Measurements from ENCODE around the gene CRELD2.

The CRELD2 gene

DNA sequence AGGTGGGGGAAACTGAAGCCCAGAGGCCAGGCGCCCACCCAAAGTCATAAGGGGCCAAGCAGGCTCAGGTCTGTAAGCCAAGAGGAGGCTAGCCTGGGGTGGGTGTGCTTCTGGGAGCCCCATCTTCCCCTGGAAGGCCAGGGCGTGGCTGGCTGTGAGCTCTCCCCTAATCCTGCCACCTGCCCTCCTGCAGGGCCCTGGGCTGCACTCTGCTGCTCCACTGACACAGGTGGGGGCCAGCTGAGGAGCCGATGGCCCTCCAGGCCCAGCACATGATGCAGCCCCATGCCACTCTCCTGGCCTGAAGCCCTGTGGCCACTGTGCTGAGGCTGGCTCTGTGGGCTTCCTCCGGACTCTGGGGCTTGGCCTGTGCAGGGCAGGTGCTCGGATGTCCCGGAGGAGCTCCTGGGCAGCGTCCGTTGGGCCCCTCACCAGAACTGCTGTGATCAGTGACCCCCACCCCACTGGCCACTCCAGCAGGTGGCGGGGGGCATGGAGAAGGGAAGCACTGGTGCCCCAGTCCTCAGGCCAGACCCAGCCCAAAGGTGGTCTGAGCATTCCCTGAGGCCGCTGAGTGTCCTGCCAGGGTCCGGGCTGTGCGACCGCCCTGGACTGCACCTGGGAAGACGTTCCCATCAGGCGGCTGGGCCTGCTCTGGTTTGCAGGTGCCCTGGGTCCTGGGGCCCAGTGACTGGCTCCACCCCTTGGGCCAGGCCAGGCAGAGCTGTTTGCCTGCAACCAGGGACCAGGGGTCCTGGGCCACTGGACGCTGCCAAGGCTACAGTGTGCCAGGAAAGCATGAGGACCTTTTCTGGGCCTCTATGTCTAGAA is 50.6 kb downstream of the CRELD2 start:
- no peak for DNase-seq (ENCODE audit: low read depth)
- TF ChIP-seq, protein P1, sequence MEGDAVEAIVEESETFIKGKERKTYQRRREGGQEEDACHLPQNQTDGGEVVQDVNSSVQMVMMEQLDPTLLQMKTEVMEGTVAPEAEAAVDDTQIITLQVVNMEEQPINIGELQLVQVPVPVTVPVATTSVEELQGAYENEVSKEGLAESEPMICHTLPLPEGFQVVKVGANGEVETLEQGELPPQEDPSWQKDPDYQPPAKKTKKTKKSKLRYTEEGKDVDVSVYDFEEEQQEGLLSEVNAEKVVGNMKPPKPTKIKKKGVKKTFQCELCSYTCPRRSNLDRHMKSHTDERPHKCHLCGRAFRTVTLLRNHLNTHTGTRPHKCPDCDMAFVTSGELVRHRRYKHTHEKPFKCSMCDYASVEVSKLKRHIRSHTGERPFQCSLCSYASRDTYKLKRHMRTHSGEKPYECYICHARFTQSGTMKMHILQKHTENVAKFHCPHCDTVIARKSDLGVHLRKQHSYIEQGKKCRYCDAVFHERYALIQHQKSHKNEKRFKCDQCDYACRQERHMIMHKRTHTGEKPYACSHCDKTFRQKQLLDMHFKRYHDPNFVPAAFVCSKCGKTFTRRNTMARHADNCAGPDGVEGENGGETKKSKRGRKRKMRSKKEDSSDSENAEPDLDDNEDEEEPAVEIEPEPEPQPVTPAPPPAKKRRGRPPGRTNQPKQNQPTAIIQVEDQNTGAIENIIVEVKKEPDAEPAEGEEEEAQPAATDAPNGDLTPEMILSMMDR (IDR thresholded peaks at IDR 0.05; ENCODE audit: insufficient read depth, low read depth, low read length, missing control alignments), result no peak
- H3K4me3 ChIP-seq (ENCODE audit: low read length), result no peak overlapping the region

DNA sequence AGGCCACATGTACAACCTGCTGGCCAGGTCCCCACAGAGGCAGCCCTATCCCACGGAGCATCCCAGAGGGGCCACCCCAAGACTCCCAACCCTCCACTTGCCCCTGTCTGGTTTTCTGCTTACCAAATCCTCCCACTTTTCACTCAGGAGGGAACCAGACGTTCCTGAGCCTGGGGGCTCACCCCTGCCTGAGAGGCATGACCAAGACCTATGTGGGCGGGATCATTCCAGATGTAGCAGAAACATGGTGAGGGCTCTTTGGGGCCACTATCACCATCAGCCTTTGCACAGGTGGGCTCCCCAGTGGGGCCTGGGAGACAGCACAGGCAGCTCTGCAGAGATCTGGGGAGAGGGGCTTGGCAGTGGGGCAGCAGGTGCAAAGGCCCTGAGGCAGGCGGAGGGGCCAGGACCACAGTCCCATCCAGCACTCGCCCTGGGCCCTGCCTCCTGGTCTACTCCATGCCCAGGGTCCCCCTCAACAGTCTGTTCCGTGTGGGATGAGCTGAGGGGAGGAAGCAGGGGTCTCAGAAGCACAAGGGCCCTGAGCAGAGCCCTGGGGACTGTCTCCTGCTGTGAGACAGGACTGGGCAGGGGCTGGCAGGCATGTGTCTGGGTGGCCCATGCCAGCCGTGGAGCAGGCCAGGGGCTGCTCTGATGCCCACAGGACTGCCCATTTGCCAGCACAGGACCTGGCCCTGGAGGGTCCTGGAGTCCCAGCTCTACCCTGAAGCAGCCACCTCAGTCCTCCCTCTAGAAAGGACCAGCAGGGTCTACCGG is 51.5 kb downstream of the CRELD2 start:
- TF ChIP-seq, protein P1 (IDR thresholded peaks at IDR 0.05; ENCODE audit: insufficient read depth, low read depth, low read length, missing control alignments), result no peak
- H3K4me3 ChIP-seq (ENCODE audit: low read length), result no peak overlapping the region
- DNase-seq (ENCODE audit: low read depth), result no peak

DNA sequence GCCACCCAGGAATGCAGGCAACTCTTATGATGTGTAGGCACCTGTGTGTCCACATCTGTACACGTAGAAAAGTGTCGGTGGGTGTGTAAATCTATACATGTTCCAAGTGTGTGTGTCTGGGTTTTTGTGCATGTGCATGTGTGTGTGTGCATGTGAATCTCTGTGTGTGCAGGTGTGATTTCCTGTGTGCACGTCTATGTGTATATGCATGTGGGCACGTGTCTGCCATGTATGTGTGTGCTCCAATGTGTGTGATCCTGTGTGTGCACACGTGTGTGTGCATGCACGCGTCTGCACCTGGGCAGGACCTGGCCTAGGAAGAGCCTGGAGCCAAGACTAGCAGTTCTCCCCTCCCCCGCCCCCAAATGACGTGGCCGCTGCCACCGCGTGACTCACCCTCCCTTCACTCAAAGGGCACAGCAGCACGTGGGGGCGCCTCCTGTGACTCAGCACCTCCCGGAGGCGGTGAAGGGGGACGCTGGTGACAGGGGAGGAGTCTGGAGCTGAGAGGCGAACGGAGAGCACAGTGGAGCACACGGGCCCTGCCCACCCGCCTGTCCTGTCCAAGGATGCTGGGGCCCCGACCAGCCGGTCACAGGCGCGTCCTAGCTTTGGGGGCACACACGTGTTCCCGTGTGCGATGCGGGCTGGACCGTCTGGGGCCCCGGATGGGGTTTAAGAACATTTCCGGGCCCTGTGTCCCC is 52.2 kb downstream of the CRELD2 start:
- DNase-seq (ENCODE audit: low read depth), result peak; percentile 96
- H3K4me3 ChIP-seq (ENCODE audit: low read length), result peak overlapping the region; percentile 44
- TF ChIP-seq, protein P1 (IDR thresholded peaks at IDR 0.05; ENCODE audit: insufficient read depth, low read depth, low read length, missing control alignments), result no peak

DNA sequence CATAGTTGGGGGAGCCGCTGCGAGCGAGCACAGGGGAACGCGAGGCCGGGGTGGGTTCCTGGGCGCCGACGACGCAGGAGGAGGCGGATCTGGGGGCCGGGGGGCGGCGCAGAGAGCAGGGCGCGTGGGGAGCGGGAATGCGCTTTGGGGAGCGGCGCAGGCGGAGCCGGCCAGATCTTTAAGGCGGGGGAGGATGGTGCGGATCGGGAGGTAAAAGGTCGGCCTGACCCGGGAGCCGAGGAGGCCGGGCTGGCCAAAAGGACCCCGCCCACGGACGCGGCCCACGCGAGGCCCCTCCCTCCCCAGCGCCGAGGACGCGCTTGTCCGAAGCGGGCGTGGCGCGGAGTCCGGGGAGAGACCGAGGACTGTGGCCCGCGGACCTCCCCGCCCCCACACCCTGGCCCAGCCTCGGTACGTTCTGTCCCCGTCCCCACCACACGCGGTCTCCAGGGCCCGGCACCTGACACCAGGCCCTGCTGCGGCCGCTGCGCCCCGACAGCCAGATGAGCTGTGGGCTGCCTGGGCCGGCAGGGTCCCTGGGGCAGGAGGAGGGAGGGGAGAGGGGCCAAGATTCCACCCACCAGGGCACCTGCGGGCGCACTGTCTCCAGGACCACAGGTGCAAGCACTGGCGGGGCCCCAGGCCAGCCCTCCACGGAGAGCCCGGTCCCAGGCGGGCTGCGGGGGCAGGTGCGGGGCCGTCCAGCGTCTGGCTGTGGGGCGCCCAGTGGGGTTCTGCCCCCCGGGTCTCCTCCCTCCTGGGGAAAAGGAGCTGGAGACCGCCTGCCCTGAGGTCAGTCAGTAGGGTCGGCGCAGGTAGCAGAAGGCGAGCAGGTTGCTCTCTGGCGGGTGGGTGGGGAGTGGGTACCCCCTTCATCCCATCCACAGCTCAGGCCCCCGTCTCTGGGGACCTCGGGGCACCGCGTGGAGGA is 53.1 kb downstream of the CRELD2 start:
- TF ChIP-seq, protein P1 (IDR thresholded peaks at IDR 0.05; ENCODE audit: insufficient read depth, low read depth, low read length, missing control alignments), result no peak
- DNase-seq (ENCODE audit: low read depth), result no peak
- peak overlapping the region; percentile 44 for H3K4me3 ChIP-seq (ENCODE audit: low read length)

DNA sequence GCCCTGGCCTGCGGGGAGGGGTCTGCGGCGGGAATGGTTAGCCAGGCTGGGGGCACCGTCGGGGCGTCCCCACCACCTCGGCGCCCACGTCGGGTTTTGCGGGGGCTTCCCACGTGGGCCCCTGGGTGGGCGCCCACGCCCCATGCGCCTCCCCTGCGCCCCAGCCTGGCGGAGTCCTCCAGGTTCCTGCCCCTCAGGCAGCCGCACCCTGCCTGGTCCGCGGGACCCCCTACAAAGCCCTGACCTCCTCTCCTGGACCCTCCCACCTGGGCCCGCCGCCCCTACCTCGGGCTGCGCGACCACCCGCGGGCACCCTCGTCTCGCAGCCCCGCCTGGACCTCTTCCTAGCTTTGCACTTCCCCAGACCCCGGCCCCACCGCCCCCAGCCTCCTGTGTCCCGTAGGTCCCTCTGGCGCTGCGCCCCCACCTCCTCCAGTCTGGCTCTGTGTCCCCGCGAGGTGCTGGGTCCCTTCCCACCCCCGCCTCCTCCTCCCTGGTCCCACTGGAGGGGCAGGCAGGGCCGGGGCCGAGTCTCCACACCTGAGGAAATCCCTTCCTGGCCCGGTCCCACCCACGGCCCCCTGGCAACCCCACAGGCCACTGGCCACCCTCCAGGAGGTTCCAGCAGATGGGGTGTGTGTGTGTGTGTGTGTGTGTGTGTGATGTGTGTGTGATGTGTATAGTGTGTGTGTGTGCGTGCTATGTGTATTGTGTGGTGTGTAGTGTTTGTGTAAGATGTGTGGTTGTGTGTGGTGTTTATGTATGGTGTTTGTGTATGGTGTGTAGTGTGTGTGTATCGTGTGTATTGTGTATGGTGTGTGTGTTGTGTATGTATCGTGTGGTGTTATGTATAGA is 54.0 kb downstream of the CRELD2 start:
- DNase-seq (ENCODE audit: low read depth), result no peak
- TF ChIP-seq, protein P1 (IDR thresholded peaks at IDR 0.05; ENCODE audit: insufficient read depth, low read depth, low read length, missing control alignments), result no peak
- no peak overlapping the region for H3K4me3 ChIP-seq (ENCODE audit: low read length)
